BLaER1 (cell line): ENCODE results near the gene MAD1L1.

Source experiments
- H3K27ac ChIP-seq: shearing (Covaris generic); formaldehyde crosslinking; 2 replicates; pipeline ENCODE4 v1.8.1; 2022
- H3K27me3 ChIP-seq: shearing (Covaris generic); formaldehyde crosslinking; 2 replicates; pipeline ENCODE4 v1.8.1; 2022
- H3K36me3 ChIP-seq: shearing (Covaris generic); formaldehyde crosslinking; 2 replicates; pipeline ENCODE4 v1.8.1; 2022
- H3K4me1 ChIP-seq: shearing (Covaris generic); formaldehyde crosslinking; 2 replicates; pipeline ENCODE4 v1.8.1; 2022
- H3K4me2 ChIP-seq: shearing (Covaris generic); formaldehyde crosslinking; 2 replicates; pipeline ENCODE4 v1.8.1; 2022
- H3K4me3 ChIP-seq: shearing (Covaris generic); formaldehyde crosslinking; 2 replicates; pipeline ENCODE4 v1.8.1; 2022
- H3K9ac ChIP-seq: shearing (Covaris generic); formaldehyde crosslinking; 2 replicates; pipeline ENCODE4 v1.8.1; 2022
- H3K9me3 ChIP-seq: shearing (Covaris generic); formaldehyde crosslinking; 2 replicates; pipeline ENCODE4 v1.8.1; 2022
- H4K20me1 ChIP-seq: shearing (Covaris generic); formaldehyde crosslinking; 2 replicates; pipeline ENCODE4 v1.8.1; 2022
- Cebpa-rat ChIP-seq: shearing (Covaris generic); IDR thresholded peaks from 2 replicates; pipeline ENCODE4 v1.8.1; 2022

The MAD1L1 gene

GRCh38 chr7:2170576-2171521, 61.9 kb downstream of the MAD1L1 start:
- H4K20me1 ChIP-seq = no peaks in the 10 kb centered on the region

GRCh38 chr7:2169923-2170575, 62.7 kb downstream of the MAD1L1 start:
- Histone ChIP-seq H4K20me1 (no peaks in the 10 kb centered on the region), H3K27me3 (no peaks in the 10 kb centered on the region), H3K4me3 (no peak overlapping the region), H3K9me3 (peaks cover 11% of the 10 kb centered on the region; the same call in 1 of the 2 replicates), H3K4me1 (peaks cover 98% of the 10 kb centered on the region), H3K27ac (peak overlapping the region; percentile 86), H3K9ac (peak overlapping the region; percentile 51), H3K36me3 (peaks cover 16% of the 10 kb centered on the region), H3K4me2 (peak overlapping the region; percentile 76)
- TF ChIP-seq Cebpa-rat = no peak

More at GRCh38 chr7:2170576-2171521, 61.9 kb downstream of the MAD1L1 start:
- Histone ChIP-seq H3K9ac (peak overlapping the region; percentile 51; the same call in 1 of the 2 replicates), H3K9me3 (peaks cover 12% of the 10 kb centered on the region; the same call in 1 of the 2 replicates), H3K36me3 (peaks cover 17% of the 10 kb centered on the region), H3K27ac (peak overlapping the region; percentile 86), H3K4me2 (peak overlapping the region; percentile 76), H3K27me3 (no peaks in the 10 kb centered on the region), H3K4me3 (no peak overlapping the region), H3K4me1 (peaks cover 98% of the 10 kb centered on the region)
- no peak for TF ChIP-seq Cebpa-rat

GRCh38 chr7:2168615-2169311, 64.0 kb downstream of the MAD1L1 start:
- H4K20me1 ChIP-seq = no peaks in the 10 kb centered on the region
- no peaks in the 10 kb centered on the region for H3K27me3 ChIP-seq
- no peak for TF ChIP-seq Cebpa-rat
- peak overlapping the region; percentile 67 for H3K9ac ChIP-seq
- H3K9me3 ChIP-seq = no peaks in the 10 kb centered on the region
- peaks cover 98% of the 10 kb centered on the region for H3K4me1 ChIP-seq
- H3K4me2 ChIP-seq = peak overlapping the region; percentile 76
- peak overlapping the region; percentile 77 for H3K27ac ChIP-seq
- 0 out of 2 replicates have a peak, but pooled peaks cover 6% of the 10 kb centered on the region for H3K36me3 ChIP-seq
- H3K4me3 ChIP-seq = no peak overlapping the region

- Histone ChIP-seq H3K9me3 (no peaks in the 10 kb centered on the region), H3K36me3 (0 out of 2 replicates have a peak, but pooled peaks cover 5% of the 10 kb centered on the region), H3K27me3 (no peaks in the 10 kb centered on the region), H3K4me2 (peak overlapping the region; percentile 82), H4K20me1 (no peaks in the 10 kb centered on the region), H3K4me1 (peaks cover 93% of the 10 kb centered on the region), H3K9ac (peak overlapping the region; percentile 34; the same call in 1 of the 2 replicates), H3K27ac (peak overlapping the region; percentile 71), H3K4me3 (no peak overlapping the region)
- TF ChIP-seq Cebpa-rat = no peak
These were observed 66.0 kb downstream of the MAD1L1 start for GRCh38 chr7:2166625-2167280.

GRCh38 chr7:2165610-2166594, 66.8 kb downstream of the MAD1L1 start:
- H3K4me2 ChIP-seq = peak overlapping the region; percentile 82
- no peak for TF ChIP-seq Cebpa-rat
- H3K27ac ChIP-seq = peak overlapping the region; percentile 71

GRCh38 chr7:2165239-2165609, 67.5 kb downstream of the MAD1L1 start:
- Histone ChIP-seq H3K9ac (peak overlapping the region; percentile 34; the same call in 1 of the 2 replicates), H3K9me3 (no peaks in the 10 kb centered on the region), H3K36me3 (no peaks in the 10 kb centered on the region), H3K4me1 (peaks cover 93% of the 10 kb centered on the region), H3K4me2 (peak overlapping the region; percentile 82), H3K27ac (peak overlapping the region; percentile 71), H4K20me1 (no peaks in the 10 kb centered on the region), H3K27me3 (no peaks in the 10 kb centered on the region), H3K4me3 (no peak overlapping the region)
- TF ChIP-seq Cebpa-rat = no peak

More at GRCh38 chr7:2165610-2166594, 66.8 kb downstream of the MAD1L1 start:
- Histone ChIP-seq H3K36me3 (no peaks in the 10 kb centered on the region), H3K4me1 (peaks cover 93% of the 10 kb centered on the region), H3K27me3 (no peaks in the 10 kb centered on the region), H4K20me1 (no peaks in the 10 kb centered on the region), H3K9me3 (no peaks in the 10 kb centered on the region), H3K4me3 (no peak overlapping the region), H3K9ac (peak overlapping the region; percentile 34; the same call in 1 of the 2 replicates)

- H3K4me1 ChIP-seq = peaks cover 93% of the 10 kb centered on the region
- H3K36me3 ChIP-seq = no peaks in the 10 kb centered on the region
- H3K27me3 ChIP-seq = no peaks in the 10 kb centered on the region
- no peaks in the 10 kb centered on the region for H4K20me1 ChIP-seq
- H3K27ac ChIP-seq = 0 out of 2 replicates have a peak overlapping the region, but pooled peaks have one; percentile 52
- H3K4me3 ChIP-seq = no peak overlapping the region
- H3K4me2 ChIP-seq = peak overlapping the region; percentile 82
- TF ChIP-seq Cebpa-rat = no peak
- H3K9me3 ChIP-seq = no peaks in the 10 kb centered on the region
- H3K9ac ChIP-seq = no peak overlapping the region
These were observed 68.1 kb downstream of the MAD1L1 start for GRCh38 chr7:2164646-2165045.
